GM21723 (cell line): ENCODE data around the gene VWF.
A peak's percentile ranks its signal among the peaks of the same experiment; 100 is the strongest.
"Not testable (repeated sequence)": the region's sequence is repeated elsewhere in the genome, so short reads cannot be mapped to it uniquely, and the experiment has no call there.

Experiments used
- ATAC-seq: cut with Tn5 transposase; IDR thresholded peaks from one replicate; pipeline ENCODE4 v1.9.1; 2021; ENCODE audit warnings: mild to moderate bottlenecking, moderate library complexity; ENCODE audit not compliant: unreplicated experiment

VWF gene

DNA sequence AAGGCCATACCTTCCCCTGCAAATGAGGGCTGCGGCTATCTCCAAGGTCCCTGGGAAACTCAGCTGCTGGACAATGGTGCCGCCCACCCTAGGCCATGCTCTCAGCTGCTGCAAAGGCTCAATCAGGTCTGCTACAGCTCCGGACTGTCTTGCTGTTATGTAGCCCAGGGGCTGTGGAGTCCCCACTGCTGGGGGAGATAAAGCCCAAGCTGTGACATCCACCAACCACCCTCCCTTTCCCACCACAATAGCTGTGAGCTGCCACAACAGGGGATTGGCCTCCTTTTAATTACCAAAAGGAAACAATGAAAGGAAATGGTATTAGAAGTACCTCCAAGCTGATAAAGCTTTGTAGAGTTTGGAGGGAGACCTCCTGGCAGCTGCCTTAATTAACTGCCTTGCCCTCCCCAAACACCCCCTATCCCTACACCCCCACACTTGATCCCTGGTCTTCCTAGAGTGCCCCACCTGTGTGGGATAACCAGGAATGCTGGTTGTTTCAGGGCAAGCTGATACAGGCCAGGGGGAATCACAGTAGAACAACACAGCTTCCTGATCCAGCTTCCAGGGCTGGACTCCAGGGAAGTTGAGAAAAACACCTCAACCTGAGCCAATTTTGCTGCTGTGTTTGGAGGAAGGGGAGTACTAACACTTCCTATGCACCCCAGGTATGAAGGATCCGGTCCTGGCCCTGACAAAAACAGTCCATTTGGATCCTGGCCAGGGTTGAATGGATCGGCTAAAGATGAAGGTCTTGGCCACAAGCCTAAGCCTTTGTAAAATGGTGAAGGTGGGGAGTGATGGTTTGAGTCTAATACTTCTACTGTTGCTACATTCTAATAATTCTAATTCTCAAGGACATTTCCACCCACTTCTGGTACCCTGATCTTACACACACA, at the start of gene VWF:
Gene VWF, minus strand, starts transcription at position 260 of the 899 bp plus-strand sequence. CDS start 1,474 bp downstream, outside the sequence.
- ATAC-seq = no peak

DNA sequence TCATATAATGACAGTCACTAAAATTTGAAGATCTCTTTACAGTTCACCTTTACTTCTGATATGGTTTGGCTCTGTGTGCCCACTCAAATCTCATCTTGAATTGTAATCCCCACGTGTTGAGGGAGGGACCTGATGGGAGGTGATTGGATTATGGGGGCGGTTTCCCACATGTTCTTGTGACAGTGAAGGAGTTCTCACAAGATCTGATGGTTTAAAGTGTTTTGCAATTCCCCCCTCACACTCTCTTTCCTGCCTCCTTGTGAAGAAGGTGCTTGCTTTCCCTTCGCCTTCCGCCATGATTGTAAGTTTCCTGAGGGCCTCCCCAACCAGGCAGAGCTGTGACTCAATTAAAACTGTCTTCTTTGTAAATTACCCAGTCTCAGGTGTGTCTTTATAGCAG, 48.4 kb upstream of the VWF start:
- ATAC-seq = no peak

DNA sequence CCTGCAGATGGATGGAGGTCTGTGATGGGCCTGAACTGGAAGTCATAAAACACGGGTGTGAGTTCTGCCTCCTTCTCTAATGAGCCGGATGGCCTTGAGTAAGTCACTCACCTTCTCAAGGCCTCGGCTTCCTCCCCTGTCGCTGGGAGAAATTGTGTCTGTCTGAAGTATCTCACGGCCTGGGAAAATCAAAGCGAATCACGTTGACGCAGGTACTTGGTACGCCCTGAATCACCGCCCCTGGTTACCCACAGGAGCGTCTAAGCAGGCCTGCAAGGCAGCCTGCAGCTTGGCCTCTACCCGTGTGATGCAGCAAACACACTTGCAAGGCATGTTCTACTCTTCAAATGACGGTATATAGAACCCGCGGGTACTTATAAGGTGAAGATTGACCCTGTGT, 47.6 kb upstream of the VWF start:
- no peak for ATAC-seq

DNA sequence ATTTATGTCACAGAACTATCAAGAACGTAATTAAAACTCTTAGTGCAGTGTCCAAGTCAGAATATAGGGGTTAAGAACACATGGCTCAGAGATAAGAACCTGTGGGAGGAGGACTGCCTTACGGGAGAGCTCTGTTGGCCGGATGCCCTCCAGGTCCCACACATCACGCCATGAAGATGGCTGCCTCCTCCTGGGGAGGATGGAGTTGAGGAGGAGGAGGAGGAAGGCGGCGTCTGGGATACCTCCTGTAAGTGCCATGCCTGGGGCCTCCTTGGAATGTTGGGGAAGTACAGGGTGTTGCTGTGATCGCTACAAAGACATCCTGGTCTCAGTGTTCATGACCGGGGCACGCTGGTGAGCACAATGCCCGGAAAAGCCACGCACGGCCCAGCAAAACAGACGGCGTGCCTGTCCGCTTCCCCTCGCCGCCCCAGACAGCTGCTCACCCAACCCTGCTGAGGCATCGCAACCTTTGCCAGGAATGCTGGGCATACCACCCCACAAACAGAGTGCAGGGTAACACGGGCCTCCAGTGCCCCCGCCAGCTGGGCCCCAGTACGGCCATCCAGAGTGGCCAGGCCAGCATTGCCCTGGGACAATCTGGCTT, 47.0 kb upstream of the VWF start:
- ATAC-seq = no peak

DNA sequence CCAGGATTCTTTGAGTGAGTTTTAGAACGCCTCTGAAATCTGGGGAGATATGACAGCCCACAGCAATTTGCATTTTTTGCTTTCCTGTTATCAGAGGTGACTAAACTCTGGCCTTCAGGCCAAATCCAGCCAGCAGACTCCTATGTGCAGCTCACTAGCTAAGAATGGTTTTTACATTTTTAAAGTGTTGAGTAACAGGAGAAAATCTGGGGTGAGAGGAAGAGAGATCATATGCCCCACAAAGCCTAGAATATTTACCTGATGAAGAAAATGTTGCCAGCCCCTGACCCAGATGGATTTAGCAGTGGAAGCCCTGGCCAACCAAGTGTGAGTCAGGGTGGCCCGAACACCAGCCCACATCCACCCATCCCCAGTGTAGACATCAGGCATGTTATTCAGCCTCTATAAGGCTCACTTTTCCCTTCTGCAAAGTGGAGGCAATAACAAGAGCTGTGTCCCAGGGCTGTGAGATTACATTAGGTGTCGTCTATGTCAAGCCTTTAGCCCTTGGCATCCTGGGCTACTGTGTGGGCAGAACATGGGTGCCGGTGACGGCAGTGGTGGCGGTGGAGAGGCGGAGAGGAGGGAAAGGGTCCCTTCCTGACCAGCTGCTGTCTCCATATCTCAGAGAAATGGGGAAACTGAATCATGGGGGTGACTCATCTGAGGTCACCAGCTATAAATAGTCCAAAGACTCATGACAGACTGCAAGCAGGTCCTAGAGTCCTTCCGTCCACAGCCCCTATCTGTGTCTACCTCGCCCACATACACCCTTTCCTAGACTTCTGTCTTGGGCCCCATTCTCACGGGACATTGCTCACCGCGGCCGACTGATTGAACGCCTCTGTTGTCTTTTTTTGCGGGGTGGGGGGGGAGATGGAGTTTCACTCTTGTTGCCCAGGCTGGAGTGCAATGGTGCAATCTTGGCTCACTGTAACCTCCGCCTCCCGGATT, 43.1 kb upstream of the VWF start:
- peak; percentile 87 for ATAC-seq

DNA sequence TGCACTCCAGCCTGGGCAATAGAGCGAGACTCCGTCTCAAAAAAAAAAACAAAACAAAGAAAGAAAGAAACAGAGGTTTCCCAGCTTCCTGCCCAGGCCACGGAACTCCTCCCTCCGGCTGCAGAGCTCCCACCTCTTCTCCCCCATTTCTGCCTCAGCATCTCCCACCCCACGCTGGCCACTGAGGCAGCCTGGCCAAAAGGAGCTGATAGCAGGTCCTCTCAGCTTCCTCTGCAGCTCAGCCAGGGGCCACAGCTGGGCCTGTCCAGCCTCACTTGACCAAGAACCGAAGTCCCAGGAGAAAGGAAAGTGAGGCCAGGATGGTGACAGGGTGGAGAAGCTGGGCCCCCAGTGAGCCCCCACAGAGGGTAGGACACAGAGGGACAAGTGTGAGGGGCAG, 42.3 kb upstream of the VWF start:
- no peak for ATAC-seq

DNA sequence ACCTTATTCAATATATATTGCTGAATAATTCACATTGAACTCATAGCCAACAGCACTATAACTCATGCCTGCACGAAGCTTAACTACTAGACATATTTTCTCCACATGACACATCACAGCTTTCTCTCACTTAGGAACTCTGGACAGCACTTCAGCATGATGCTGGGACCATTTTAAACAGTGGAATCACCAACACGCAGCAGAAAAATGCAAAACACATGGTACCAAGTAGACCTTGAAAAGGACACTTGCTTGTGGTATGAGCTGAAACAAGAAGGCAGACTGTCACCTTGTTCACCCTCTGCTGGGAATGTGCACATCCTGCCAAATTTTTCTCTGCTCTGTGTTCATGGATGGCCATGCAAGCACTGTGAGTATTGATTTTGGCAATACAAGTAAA, 40.9 kb upstream of the VWF start:
- no peak for ATAC-seq

DNA sequence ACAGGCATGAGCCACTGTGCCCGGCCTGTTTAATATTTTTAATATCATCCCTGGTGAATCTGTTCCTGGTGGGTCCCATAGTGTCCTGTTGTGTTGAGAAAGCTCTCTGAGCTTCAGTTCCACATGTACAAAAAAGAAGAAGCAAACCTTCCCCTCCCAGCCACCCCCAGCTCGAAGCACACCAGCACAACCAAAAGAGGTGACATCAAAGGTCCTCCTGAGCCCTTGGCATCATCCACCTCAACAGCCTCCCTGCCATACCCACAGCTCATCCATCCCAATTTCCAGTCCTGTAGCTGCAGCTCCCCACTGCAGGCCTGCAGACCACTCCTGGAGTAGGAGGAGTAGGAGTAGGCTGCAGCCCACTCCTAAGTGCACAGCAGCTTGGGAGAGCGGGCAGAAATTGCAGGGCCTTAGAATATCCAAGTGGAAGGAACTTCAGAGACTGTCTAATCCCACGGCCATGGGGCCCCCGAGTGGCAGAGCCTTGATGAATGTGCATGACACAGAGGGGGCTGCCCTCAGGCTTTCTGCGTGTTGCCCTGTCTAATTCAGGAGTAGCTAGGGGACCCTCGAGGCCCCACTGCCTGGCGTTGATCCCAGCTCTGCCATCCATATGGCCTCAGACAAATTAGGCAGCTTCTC, 39.1 kb upstream of the VWF start:
- ATAC-seq = no peak

DNA sequence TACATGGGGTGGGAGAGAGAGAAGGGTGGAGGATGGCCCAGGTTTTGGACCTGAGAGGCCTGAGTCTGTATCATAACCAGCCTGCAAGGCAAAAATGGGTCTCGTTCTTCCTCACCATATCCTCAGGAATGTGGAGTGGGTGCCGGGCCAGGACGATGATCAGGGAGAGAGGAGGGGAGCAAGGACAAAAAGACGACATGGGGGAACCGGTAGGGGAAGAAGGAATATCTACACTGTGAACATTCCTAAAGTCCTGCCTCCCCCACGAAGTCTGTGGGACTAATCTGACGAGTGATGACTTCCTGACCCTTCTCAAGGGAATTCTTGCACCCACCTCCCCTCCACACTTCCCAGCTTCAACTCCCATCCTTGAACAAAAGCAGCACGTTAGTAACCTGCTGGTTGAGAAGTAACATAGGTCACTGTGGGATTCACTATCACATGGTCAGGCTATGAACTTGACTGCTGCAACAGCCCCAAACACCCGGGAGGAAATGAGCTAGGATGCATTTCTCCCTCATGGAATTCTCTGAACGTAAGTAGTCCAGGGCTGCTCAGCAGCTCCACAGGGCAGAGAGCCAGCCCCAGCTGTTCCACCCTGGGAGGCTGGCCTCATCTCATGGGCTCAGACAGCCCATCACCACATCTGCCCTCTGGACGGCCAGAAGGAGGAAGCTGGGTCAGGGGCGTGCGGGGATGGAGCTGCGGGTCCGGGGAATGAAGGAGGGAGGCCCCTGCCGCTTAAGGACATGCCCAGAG, 36.8 kb upstream of the VWF start:
- ATAC-seq = no peak

DNA sequence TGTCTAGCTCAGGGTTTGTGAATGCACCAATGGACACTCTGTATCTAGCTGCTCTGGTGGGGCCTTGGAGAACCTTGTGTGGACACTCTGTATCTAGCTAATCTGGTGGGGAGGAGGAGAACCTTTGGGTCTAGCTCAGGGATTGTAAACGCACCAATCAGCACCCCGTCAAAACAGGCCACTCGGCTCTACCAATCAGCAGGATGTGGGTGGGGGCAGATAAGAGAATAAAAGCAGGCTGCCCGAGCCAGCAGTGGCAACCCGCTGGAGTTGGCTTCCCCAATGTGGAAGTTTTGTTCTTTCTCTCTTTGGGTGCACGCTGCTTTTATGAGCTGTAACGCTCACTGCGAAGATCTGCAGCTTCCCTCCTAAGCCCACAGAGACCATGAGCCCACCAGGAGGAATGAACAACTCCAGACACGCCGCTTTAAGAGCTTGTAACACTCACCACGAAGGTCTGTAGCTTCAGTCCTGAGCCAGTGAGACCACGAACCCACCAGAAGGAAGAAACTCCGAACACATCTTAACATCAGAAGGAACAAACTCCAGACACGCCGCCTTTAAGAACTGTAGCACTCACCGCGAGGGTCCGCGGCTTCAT, 35.7 kb upstream of the VWF start:
- not testable (repeated sequence) for ATAC-seq

DNA sequence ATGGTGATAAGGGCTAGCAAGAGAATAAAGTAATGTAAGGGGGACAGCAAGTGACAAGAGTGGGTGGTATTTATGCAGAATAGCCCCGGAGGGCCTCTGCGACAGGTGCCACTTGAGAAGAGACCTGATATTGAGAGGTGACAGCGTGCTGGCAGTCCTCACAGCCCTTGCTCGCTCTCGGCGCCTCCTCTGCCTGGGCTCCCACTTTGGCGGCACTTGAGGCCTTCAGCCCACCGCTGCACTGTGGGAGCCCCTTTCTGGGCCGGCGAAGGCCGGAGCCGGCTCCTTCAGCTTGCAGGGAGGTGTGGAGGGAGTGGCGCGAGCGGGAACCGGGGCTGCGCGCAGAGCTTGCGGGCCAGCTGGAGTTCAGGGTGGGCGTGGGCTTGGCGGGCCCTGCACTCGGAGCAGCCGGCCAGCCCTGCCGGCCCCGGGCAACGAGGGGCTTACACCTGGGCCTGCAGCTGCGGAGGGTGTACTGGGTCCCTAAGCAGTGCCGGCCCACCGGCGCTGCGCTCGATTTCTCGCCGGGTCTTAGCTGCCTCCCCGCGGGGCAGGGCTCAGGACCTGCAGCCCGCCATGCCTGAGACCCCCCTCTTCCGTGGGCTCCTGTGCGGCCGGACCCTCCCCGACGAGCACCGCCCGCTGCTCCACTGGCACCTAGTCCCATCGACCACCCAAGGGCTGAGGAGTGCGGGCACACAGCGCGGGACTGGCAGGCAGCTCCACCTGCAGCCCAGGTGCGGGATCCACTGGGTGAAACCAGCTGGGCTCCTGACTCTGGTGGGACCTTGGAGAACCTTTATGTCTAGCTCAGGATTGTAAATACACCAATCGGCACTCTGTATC, 34.9 kb upstream of the VWF start:
- not testable (repeated sequence) for ATAC-seq

DNA sequence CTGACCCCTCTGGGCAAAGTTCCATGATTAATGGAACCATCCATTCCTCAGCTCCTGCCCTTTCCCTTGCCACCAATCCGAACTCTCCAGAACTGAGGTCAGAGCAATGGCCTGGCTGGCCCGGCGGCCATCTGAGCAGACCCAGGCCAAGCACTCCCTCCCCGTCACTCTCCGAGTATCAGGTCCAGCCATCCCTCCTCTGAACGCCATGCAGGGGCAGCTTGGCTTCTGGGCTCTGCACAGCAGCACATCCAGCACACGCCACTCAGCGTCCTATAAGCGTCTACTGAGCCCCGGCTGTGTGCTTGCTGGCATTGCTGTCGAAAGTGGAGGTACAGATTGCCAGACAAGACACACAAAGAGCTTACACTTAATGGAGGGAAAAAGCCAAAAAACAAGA, 34.3 kb upstream of the VWF start:
- no peak for ATAC-seq

DNA sequence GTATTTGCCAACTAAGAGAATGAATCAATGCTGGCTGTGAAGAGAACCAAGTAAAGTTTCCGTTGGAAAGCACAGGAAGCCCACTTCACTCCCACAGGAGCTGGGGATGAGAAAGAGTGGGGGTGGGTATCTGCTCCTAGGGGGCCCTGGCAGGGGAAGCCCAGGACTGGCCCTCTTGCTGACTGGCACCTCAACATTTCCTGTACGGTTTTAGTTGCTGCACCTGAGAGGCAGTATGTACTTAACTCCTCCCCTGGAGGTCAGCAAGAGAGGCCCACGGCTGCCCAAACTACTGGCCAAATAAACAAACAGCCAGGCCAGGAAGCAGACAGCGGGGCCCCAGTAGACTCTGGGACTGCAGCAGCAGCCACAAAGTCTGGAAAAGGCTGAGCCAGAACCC, 33.8 kb upstream of the VWF start:
- no peak for ATAC-seq

DNA sequence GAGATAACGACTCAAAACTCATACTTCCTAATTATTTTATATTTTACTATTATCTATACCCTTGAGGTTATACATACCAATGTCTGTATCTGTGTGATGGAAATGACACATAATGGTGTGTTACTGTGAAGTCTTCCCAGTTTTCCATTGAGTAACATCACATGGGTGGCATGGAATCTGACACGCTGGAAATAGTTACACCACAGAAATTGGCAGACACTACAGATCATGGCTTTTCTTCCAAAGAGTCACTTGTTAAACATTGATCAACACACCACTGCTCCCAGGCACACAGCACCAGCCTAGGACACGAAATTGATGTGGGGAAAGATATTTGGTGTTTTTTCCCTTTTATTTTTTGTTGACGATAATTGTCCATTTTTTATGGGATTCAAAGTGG, 33.0 kb upstream of the VWF start:
- no peak for ATAC-seq

DNA sequence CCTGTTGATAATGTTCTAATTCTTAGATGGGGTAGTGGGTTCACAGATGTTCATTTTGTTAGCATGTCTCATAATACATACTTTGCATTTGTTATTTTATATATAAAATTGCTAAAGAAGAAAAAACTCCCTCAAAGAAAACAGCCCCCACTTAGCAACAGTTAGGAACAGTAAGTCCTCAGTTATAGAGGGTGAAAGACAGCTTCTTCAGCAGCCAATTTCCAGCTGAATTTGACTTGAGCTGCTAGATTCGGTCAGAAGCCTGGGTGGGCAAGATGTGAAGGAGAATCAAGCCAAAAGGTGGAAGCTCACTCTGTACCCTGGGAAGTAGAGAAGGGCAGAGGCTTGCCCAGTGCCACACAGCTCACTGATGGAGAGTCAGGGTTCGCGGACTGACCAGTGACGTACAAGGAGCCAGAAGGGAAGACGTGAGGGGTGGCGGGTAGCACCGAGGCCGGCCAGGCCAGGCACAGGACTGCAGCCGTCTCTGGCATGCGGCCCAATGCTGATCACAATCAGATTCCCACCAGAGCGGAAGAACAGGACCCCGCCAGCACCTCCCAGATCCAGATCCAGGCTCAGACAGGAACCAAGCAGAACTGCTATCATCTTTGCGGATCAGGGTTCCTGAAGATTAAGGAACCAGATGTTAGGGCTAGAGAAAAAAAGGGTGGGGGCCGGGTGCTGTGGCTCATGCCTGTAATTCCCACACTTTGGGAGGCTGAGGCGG, 30.4 kb upstream of the VWF start:
- no peak for ATAC-seq

DNA sequence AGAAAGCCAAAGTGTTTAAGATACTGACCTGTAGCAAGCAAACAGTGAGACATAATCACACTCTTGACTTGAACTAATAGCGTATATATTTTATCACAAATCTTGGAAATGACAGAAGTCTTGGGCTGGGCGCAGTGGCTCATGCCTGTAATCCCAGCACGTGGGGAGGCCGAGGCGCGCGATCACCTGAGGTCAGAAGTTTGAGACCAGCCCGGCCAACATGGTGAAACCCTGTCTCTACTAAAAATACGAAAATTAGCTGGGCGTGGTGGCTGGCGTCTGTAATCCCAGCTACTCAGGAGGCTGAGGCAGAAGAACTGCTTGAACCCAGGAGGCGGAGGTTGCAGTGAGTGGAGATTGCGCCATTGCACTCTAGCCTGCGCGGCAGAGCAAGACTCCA, 24.3 kb upstream of the VWF start:
- not testable (repeated sequence) for ATAC-seq

DNA sequence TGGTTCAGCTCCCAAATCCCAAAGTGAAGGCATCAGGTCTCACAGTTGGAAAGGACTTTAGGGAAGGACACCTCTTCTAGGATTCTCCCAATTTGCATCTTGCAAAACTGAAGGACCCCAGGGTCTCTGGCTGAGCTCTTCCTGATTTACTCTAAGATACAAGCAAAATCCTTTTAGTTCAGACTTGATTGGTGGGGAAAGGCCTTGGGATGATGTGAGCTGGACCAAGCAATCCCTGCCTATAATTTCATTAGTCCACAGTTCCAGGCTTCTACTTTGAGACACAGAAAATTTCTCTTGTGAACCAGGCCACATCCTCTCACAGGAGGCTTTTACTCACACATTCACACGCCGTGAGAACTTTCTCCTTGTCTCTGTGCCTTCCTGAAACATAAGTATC, 23.6 kb upstream of the VWF start:
- ATAC-seq = no peak

DNA sequence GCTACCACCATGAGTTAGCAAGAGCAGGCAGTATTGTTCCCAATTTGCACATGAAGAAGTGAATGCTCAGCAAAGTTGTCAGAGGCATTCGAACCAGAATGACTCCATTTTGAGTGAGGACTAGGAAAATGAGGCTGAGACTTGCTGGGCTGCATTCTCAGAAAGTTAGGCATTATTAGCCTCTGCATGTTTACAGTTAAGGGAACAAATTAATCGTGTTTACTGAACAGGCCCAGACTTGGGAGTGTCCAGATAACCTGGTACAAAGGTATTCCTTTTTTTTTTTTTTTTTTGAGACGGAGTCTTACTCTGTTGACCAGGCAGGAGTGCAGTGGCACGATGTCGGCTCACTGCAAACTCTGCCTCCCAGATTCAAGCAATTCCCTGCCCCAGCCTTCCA, 22.5 kb upstream of the VWF start:
- no peak for ATAC-seq
